ENCODE results near the gene IMMP2L.
A peak's percentile ranks its signal among the peaks of the same experiment; 100 is the strongest.
"Not testable (repeated sequence)": the region's sequence is repeated elsewhere in the genome, so short reads cannot be mapped to it uniquely, and the experiment has no call there.

IMMP2L gene

DNA sequence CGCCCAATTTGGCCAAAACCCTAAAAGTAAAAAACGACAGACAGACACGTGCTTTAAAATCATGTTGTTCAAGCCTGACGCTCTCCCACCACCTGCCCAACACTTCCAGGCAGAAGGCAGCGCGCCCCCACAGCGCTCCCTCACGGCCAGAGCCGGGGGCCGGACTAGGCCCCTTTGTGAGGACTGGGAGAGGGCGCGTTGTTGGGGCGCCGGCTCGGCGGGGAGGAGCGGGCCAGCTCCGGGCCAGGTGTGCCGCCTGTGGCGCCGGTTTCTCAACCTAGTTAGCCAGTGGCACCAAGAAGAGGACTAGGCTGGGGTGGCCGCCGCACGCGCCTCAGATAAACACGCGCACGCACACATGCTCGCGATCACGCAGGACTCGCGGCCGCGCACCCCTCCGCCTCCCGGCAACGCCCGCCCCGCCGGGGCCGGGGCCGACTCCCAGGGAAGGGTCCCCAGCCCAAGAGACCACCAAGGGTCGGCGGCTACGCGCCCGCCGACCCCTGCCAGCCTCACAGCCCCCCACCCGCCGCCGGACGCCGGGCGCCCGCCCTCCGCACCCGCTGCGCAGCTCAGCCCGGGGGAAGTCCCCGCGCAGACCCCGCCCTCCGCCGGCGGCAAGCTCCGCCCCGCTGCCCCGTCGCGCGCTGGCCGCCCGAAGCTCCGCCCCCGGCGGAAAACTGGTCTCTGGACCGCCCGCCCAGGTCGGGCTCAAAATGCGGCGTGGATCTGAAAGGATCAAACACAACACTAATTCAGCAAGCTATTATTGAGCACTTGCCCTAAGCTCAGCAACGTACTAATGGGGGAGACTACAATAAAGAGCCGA is at the start of gene IMMP2L:
TSS of gene IMMP2L (minus strand) at position 589 of the 829 bp plus-strand sequence.
- H3K4me3 ChIP-seq (ENCODE audit: low read length) = peak within 1 kb of the TSS; percentile 66
- peak; percentile 90 for DNase-seq (ENCODE audit: low read depth)
- TF ChIP-seq, protein P1, sequence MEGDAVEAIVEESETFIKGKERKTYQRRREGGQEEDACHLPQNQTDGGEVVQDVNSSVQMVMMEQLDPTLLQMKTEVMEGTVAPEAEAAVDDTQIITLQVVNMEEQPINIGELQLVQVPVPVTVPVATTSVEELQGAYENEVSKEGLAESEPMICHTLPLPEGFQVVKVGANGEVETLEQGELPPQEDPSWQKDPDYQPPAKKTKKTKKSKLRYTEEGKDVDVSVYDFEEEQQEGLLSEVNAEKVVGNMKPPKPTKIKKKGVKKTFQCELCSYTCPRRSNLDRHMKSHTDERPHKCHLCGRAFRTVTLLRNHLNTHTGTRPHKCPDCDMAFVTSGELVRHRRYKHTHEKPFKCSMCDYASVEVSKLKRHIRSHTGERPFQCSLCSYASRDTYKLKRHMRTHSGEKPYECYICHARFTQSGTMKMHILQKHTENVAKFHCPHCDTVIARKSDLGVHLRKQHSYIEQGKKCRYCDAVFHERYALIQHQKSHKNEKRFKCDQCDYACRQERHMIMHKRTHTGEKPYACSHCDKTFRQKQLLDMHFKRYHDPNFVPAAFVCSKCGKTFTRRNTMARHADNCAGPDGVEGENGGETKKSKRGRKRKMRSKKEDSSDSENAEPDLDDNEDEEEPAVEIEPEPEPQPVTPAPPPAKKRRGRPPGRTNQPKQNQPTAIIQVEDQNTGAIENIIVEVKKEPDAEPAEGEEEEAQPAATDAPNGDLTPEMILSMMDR (IDR thresholded peaks at IDR 0.05; ENCODE audit: insufficient read depth, low read depth, low read length, missing control alignments) = peak; percentile 7

DNA sequence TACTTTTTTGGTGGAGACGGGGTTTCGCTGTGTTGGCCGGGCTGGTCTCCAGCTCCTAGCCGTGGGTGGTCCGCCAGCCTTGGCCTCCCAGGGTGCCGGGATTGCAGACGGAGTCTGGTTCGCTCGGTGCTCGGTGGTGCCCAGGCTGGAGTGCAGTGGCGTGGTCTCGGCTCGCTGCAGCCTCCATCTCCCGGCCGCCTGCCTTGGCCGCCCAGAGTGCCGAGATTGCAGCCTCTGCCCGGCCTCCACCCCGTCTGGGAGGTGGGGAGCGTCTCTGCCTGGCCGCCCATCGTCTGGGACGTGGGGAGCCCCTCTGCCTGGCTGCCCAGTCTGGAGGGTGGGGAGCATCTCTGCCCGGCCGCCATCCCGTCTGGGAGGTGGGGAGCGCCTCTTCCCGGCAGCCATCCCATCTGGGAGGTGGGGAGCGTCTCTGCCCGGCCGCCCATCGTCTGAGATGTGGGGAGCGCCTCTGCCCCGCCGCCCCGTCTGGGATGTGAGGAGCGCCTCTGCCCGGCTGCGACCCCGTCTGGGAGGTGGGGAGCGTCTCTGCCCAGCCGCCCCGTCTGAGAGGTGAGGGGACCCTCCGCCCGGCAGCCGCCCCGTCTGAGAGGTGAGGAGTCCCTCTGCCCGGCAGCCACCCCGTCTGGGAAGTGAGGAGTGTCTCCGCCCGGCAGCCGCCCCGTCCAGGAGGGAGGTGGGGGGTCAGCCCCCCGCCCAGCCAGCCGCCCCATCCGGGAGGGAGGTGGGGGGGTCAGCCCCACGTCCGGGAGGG is 47.4 kb upstream of the IMMP2L start:
- DNase-seq (ENCODE audit: low read depth); H3K4me3 ChIP-seq (ENCODE audit: low read length): not testable (repeated sequence)

DNA sequence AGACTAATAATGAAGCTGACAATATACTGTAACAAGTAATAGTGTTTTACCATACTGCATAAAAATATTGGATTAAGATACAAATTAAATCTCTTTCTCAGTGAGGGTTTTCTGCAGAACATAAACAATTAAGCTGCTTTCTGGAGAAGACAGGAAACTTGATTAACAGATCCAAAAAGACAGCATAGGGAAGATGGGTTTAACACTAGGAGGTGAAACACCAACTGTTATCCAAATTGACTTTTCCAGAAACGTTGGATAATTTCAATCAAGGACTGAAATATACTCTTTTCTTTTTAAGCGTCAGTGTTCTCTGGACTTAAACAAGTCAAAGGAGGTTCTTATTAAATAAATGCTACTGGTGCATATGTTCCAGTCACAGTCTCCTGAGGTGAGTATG is 45.3 kb upstream of the IMMP2L start:
- no peak overlapping the region for H3K4me3 ChIP-seq (ENCODE audit: low read length)
- TF ChIP-seq, protein P1 (IDR thresholded peaks at IDR 0.05; ENCODE audit: insufficient read depth, low read depth, low read length, missing control alignments) = no peak
- no peak for DNase-seq (ENCODE audit: low read depth)

DNA sequence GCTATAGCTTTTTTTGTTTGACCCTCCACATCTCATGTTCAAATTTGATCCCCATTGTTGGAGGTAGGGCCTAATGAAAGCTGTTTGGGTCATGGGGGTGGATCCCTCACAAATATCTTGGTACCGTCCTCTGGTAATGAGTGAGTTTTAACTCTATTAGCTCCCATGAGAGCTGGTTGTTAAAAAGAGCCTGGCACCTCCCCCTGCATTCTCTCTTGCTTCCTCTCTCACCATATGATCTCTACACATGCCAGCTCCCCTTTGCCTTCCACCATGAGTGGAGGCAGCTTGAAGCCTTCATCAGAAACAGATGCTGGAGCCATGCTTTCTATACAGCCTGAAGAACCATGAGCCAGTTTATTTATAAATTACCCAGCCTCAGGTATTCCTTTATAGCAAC is 43.0 kb upstream of the IMMP2L start:
- TF ChIP-seq, protein P1 (IDR thresholded peaks at IDR 0.05; ENCODE audit: insufficient read depth, low read depth, low read length, missing control alignments) = no peak
- no peak overlapping the region for H3K4me3 ChIP-seq (ENCODE audit: low read length)
- no peak for DNase-seq (ENCODE audit: low read depth)

DNA sequence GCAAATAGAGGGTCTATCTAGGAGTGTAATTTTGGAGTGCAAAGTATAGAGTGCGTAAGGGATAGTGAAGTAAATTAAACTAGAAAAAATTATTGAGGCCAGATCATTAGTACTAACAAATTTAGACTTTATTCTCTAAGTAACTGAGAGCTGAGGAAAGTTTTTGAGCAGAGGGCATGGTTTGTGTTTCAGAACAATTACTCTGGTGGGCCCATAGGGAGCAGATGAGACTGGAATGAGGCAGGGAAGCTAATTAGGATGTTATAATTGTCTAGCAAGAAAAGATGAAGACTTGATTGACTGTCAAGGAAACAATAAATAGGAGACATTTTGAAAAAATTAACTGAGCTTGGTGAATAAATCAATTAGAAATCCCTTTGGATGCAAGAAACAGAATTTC is 37.8 kb upstream of the IMMP2L start:
- DNase-seq (ENCODE audit: low read depth) = no peak
- TF ChIP-seq, protein P1 (IDR thresholded peaks at IDR 0.05; ENCODE audit: insufficient read depth, low read depth, low read length, missing control alignments) = no peak
- H3K4me3 ChIP-seq (ENCODE audit: low read length) = no peak overlapping the region

DNA sequence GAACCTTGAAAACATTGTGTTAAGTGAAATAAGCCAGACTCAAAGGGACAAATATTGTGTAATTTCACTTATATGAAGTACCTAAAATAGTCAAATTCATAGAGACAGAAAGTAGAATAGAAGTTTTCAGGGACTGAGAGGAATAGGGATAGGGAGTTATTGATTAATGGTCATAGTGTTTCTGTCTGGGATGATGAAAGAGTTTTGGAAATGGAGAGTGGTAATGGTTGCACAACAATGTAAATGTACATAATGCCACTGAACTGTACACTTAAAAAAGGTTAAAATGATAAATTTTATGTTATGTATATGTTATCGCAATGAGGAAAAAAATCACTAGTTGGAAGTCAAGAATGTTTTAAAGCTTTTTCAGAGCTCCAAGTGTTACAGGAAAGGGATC is 33.5 kb upstream of the IMMP2L start:
- TF ChIP-seq, protein P1 (IDR thresholded peaks at IDR 0.05; ENCODE audit: insufficient read depth, low read depth, low read length, missing control alignments) = no peak
- no peak for DNase-seq (ENCODE audit: low read depth)
- no peak overlapping the region for H3K4me3 ChIP-seq (ENCODE audit: low read length)

DNA sequence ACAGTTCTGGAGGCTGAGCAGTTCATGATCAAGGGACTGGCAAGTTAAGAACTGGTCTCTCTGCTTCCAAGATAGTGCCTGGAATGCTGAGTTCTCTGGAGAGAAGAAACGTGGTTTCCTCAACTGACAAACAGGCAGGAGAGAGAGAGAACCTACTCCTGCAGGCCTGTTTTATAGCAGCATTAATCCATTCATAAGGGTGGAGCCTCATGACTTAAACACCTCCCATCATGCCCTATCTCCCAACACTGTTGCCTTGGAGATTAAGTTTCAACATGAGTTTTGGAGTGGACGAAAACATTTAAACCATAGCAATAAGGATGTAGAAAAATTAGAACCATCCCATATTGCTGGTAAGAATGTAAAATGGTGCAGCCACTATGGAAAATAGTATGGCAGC is 32.3 kb upstream of the IMMP2L start:
- TF ChIP-seq, protein P1 (IDR thresholded peaks at IDR 0.05; ENCODE audit: insufficient read depth, low read depth, low read length, missing control alignments) = no peak
- no peak for DNase-seq (ENCODE audit: low read depth)
- no peak overlapping the region for H3K4me3 ChIP-seq (ENCODE audit: low read length)
